Sigmoid colon (tissue), 7 donors: ENCODE data around the gene CDK18. TPM values are rescaled to one million over a fixed set of nuclear protein-coding genes. Genes with fewer than 3 reads are reported as not detected.

Source experiments
- DNase-seq: peaks from one replicate; pipeline ENCODE4 v3.0.0-alpha.2; 2019
- H3K27ac ChIP-seq, 4 donors: fragments of 200-600 bp; sonication (generic); one replicate each; pipeline ENCODE4 v1.5.1; 2016 to 2019; ENCODE audit warnings: mild to moderate bottlenecking in 1 of 4
- H3K27me3 ChIP-seq, 3 donors: fragments of 200-600 bp; sonication (generic); one replicate each; pipeline ENCODE4 v1.5.1; 2019; ENCODE audit warnings: mild to moderate bottlenecking in 1 of 3
- H3K36me3 ChIP-seq, 4 donors: fragments of 200-600 bp; sonication (generic); one replicate each; pipeline ENCODE4 v1.5.1; 2016 to 2019
- H3K4me1 ChIP-seq, 4 donors: fragments of 200-600 bp; sonication (generic); one replicate each; pipeline ENCODE4 v1.5.1; 2017 to 2019
- H3K4me3 ChIP-seq, 4 donors: fragments of 200-600 bp; sonication (generic); one replicate each; pipeline ENCODE4 v1.5.1; 2017 to 2019; ENCODE audit warnings: mild to moderate bottlenecking in 2 of 4, moderate library complexity in 1 of 4
- H3K9me3 ChIP-seq, 4 donors: fragments of 200-600 bp in 3 of 4; sonication (generic) in 3 of 4; one replicate each; pipeline versions ENCODE4 v1.5.1 to v1.6.1; 2013 to 2019
- EP300 ChIP-seq, 4 donors: sonication (generic); formaldehyde crosslinking; IDR thresholded peaks; one replicate each; pipeline ENCODE4 v1.6.1; 2017; ENCODE audit warnings: antibody characterized with exemption in 4 of 4
- POLR2A ChIP-seq, 2 donors: fragments of 450-650 bp; IDR thresholded peaks; one replicate each; pipeline ENCODE4 v1.6.1; 2016; ENCODE audit warnings: antibody characterized with exemption in 2 of 2, mild to moderate bottlenecking in 2 of 2, moderate library complexity in 2 of 2
- POLR2AphosphoS5 ChIP-seq, 4 donors: sonication (generic); formaldehyde crosslinking; IDR thresholded peaks; one replicate each; pipeline ENCODE4 v1.6.1; 2017; ENCODE audit warnings: antibody characterized with exemption in 4 of 4
- WGBS, 2 donors: extraction: QIAGEN DNeasy Blood & Tissue Kit; methylation state at CpG; one replicate each; pipeline ENCODE4 v1.1.7; 2013; 5-methylcytosine and 5-hydroxymethylcytosine counted together
- intact Hi-C: fragments of 100-400 bp; cut with DNase I; formaldehyde crosslinking; loops from one replicate; pipeline ENCODE4 v1.15.1; 2023
- polyA plus RNA-seq, 3 donors: library from polyadenylated mRNA; stranded (reverse); fragments of 200-250 nt; gene quantifications; one replicate each; pipeline ENCODE4 v1.2.3, GENCODE V29; 2013
- total RNA-seq, 4 donors: library from RNA; depleted of rRNA; stranded (reverse); fragments of >200 nt; gene quantifications; one replicate each; pipeline ENCODE4 v1.1.0, GENCODE V29; 2016
- TF ChIP-seq, protein P1 (sequence below), 4 experiments: fragments of 450-650 bp in 3 of 4; fragments of 200-600 bp in 1 of 4; IDR thresholded peaks; one replicate each; pipeline ENCODE4 v1.5.1; 2016 to 2019; ENCODE audit warnings: antibody characterized with exemption in 4 of 4, mild to moderate bottlenecking in 3 of 4, moderate library complexity in 2 of 4
- donor health status: healthy with polysubstance abuse.
- donor health status: Bipolar disorder and iron deficiency.
- donor health status: healthy.

The CDK18 gene
- total and polyA plus RNA-seq, 7 donors = 6.7 to 26.8 (median 13.0) TPM

DNA sequence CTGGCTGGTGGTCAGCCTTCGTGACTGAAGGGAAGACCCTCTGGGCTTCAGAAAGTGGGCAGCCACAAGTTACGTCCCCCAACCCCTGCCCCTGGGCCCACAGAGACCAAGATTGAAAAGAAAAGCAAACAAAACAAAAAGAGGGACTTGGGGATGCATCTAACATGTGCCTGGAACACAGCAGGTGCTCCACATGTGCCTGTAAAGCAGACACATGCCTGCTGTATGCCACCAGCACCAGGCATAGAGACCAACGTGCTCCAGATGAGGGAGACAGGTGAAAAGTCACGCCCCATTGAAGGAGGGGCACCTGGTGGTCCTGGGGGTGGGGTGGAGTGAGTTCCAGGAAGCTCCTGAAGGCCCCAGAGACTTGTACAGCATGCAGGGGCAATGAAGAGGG is 11.9 kb downstream of the CDK18 start:
- TF ChIP-seq POLR2AphosphoS5 (IDR thresholded peaks at IDR 0.05) = no peak
- TF ChIP-seq POLR2A (IDR thresholded peaks at IDR 0.05) = no peak
- TF ChIP-seq EP300 (IDR thresholded peaks at IDR 0.05) = no peak
- TF ChIP-seq, protein P1, sequence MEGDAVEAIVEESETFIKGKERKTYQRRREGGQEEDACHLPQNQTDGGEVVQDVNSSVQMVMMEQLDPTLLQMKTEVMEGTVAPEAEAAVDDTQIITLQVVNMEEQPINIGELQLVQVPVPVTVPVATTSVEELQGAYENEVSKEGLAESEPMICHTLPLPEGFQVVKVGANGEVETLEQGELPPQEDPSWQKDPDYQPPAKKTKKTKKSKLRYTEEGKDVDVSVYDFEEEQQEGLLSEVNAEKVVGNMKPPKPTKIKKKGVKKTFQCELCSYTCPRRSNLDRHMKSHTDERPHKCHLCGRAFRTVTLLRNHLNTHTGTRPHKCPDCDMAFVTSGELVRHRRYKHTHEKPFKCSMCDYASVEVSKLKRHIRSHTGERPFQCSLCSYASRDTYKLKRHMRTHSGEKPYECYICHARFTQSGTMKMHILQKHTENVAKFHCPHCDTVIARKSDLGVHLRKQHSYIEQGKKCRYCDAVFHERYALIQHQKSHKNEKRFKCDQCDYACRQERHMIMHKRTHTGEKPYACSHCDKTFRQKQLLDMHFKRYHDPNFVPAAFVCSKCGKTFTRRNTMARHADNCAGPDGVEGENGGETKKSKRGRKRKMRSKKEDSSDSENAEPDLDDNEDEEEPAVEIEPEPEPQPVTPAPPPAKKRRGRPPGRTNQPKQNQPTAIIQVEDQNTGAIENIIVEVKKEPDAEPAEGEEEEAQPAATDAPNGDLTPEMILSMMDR (IDR thresholded peaks at IDR 0.05) = no peak
- no peak for DNase-seq
- Histone ChIP-seq H3K36me3 (no peaks in the 10 kb centered on the region), H3K4me1 (peaks cover 3 to 72% (median 60%) of the 10 kb centered on the region in 4 donors), H3K4me3 (no peak overlapping the region), H3K27ac (peak overlapping the region; percentile 52 to 80 (median 79)), H3K9me3 (no peaks in the 10 kb centered on the region), H3K27me3 (no peaks in the 10 kb centered on the region)
- intact Hi-C loops = no loop called here
- WGBS, 2 donors = 81 to 84% methylated on average over 4 of the region's 4 CpGs

DNA sequence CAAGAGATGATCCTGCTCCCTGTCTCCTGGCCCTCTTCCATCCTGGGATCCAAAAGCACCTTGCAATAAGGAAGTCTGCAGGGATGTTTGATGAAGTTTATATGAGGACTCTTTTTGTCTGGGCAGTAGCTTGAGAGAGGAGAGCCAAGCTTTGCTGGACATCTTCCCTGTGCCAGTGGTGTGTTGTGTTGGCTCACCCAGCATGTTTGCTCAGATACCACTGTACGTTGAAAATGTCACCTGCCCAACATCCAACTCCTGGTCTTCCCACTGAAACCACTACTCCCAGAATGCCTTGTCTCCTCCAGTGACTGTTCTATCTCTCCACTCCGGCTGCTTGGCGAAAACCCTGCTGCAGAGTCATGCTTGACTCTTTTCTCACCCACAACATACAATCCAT is 12.8 kb downstream of the CDK18 start:
- WGBS, 2 donors = 69 to 75% methylated on average over 3 of the region's 3 CpGs
- Histone ChIP-seq H3K9me3 (no peaks in the 10 kb centered on the region), H3K36me3 (no peaks in the 10 kb centered on the region), H3K4me3 (no peak overlapping the region), H3K27ac (peak overlapping the region in 3 of 4 donors; percentile 78 to 80 (median 80)), H3K27me3 (no peaks in the 10 kb centered on the region), H3K4me1 (peaks cover 3 to 69% (median 57%) of the 10 kb centered on the region in 4 donors)
- DNase-seq = no peak
- TF ChIP-seq POLR2A (IDR thresholded peaks at IDR 0.05) (no peak), EP300 (IDR thresholded peaks at IDR 0.05) (no peak), POLR2AphosphoS5 (IDR thresholded peaks at IDR 0.05) (peak in 2 of 4 donors; percentile 21 to 28)
- TF ChIP-seq, protein P1 (IDR thresholded peaks at IDR 0.05) = no peak
- intact Hi-C loops = no loop called here

DNA sequence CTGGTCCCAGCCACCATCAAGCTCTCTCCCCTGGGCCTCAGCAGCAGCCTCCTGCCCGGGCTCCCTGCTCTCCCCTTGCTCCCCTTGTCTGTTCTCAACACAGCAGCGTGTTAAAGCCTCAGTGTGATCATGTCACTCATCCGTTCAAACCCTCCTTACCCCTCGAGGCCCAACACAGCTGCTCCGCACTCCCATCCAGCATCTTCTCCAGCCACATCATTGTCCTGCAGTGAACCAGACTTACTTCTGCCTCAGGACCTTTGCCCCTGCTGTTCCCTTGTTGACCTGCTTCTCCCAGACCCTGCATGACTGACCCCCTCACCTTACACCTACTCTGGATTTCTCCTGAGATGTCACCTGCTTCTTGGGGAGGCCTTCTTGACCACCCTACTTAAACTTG is 13.3 kb downstream of the CDK18 start:
- TF ChIP-seq, protein P1 (IDR thresholded peaks at IDR 0.05) = no peak
- TF ChIP-seq EP300 (IDR thresholded peaks at IDR 0.05) (no peak), POLR2AphosphoS5 (IDR thresholded peaks at IDR 0.05) (no peak), POLR2A (IDR thresholded peaks at IDR 0.05) (no peak)
- Histone ChIP-seq H3K27ac (peak overlapping the region in 3 of 4 donors; percentile 78 to 80 (median 80)), H3K9me3 (no peaks in the 10 kb centered on the region), H3K27me3 (no peaks in the 10 kb centered on the region), H3K36me3 (no peaks in the 10 kb centered on the region), H3K4me3 (no peak overlapping the region), H3K4me1 (peaks cover 3 to 69% (median 55%) of the 10 kb centered on the region in 4 donors)
- intact Hi-C loops = no loop called here
- WGBS, 2 donors = 87 to 90% methylated on average over 5 of the region's 5 CpGs
- no peak for DNase-seq

DNA sequence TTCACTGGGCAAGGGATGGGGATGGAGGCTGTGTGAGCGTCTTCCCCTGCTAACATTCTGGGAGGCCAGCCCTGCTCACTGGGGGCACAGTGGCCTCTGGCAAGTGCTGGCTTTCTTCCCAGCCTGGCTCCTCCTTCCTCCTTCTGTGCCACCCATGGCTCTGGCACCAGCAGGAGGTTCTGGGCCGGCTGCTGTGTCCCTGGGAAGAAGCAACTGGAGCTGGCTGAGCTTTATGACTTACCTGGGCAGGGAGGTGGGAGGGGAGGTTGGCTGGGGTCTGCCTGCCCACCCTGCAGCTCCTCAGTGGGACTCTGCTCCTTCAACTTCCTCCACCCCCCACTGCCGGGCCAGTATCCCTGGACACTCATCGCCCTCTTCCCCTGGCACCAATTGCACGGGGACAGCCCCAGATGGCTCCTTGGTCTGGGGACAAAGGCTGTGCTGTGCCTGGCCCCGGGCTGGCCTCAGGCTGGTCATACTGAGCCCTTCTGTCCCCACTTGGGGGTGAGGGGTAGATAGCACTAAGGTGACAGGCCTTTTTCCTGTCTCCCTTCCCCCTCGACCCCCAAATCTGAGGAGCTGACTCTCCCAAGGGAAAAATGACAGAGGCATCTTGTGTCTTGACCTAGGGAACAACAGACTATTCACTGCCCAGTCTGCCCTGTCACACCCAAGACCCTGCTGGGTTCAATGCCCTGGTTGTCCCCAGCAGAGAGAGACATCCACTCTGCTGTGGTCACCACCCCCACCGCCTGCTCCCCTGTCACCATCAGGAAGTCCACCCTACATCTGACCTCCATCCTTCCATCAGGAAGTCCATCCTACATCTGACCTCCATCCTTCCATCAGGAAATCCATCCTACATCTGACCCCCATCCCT is 14.4 kb downstream of the CDK18 start:
- intact Hi-C loops = no loop called here
- no peaks in the 10 kb centered on the region for H3K36me3 ChIP-seq
- peak overlapping the region in 3 of 4 donors; percentile 78 to 80 (median 80) for H3K27ac ChIP-seq
- peaks cover 3 to 69% (median 55%) of the 10 kb centered on the region in 4 donors for H3K4me1 ChIP-seq
- H3K27me3 ChIP-seq = no peaks in the 10 kb centered on the region
- WGBS, 2 donors = 56 to 75% methylated on average over 8 of the region's 8 CpGs
- no peak overlapping the region for H3K4me3 ChIP-seq
- TF ChIP-seq POLR2AphosphoS5 (IDR thresholded peaks at IDR 0.05) (no peak), EP300 (IDR thresholded peaks at IDR 0.05) (no peak), POLR2A (IDR thresholded peaks at IDR 0.05) (no peak)
- TF ChIP-seq, protein P1 (IDR thresholded peaks at IDR 0.05) = no peak
- DNase-seq = no peak
- H3K9me3 ChIP-seq = no peaks in the 10 kb centered on the region
